IPS-15b (cell line): ENCODE measurements around the gene TOMM40L.

ENCODE experiments used
- H3K27me3 ChIP-seq: one replicate; pipeline ENCODE4 v1.6.1; 2013; ENCODE audit warnings: low read length; ENCODE audit not compliant: control insufficient read depth, insufficient read depth
- H3K36me3 ChIP-seq: one replicate; pipeline ENCODE4 v1.6.1; 2013; ENCODE audit warnings: low read length; ENCODE audit not compliant: control insufficient read depth, insufficient read depth
- H3K4me1 ChIP-seq: one replicate; pipeline ENCODE4 v1.6.1; 2013; ENCODE audit warnings: mild to moderate bottlenecking, low read length; ENCODE audit not compliant: control insufficient read depth, insufficient read depth
- H3K4me3 ChIP-seq: one replicate; pipeline ENCODE4 v1.5.1; 2013; ENCODE audit warnings: low read depth, low read length
- H3K9ac ChIP-seq: one replicate; pipeline ENCODE4 v1.6.1; 2013; ENCODE audit warnings: low read depth, mild to moderate bottlenecking, low read length
- H3K9me3 ChIP-seq: one replicate; pipeline ENCODE4 v1.6.1; 2013; ENCODE audit warnings: mild to moderate bottlenecking, low read length; ENCODE audit not compliant: control insufficient read depth, insufficient read depth

Gene TOMM40L

GRCh38 chr1:161189036-161189435 lies 36.8 kb upstream of the TOMM40L start:
- H3K4me1 ChIP-seq, result peaks cover 3% of the 10 kb centered on the region

GRCh38 chr1:161190962-161191521 lies 34.8 kb upstream of the TOMM40L start:
- Histone ChIP-seq H3K4me3 (no peak overlapping the region), H3K9me3 (no peaks in the 10 kb centered on the region), H3K9ac (no peak overlapping the region), H3K4me1 (peaks cover 3% of the 10 kb centered on the region), H3K27me3 (no peaks in the 10 kb centered on the region), H3K36me3 (peaks cover 9% of the 10 kb centered on the region)

More at GRCh38 chr1:161189036-161189435, 36.8 kb upstream of the TOMM40L start:
- Histone ChIP-seq H3K36me3 (peaks cover 2% of the 10 kb centered on the region), H3K4me3 (no peak overlapping the region), H3K27me3 (no peaks in the 10 kb centered on the region), H3K9me3 (no peaks in the 10 kb centered on the region), H3K9ac (no peak overlapping the region)

GRCh38 chr1:161191971-161192370 lies 33.9 kb upstream of the TOMM40L start:
- H3K9ac ChIP-seq, result no peak overlapping the region
- peaks cover 14% of the 10 kb centered on the region for H3K36me3 ChIP-seq

DNA sequence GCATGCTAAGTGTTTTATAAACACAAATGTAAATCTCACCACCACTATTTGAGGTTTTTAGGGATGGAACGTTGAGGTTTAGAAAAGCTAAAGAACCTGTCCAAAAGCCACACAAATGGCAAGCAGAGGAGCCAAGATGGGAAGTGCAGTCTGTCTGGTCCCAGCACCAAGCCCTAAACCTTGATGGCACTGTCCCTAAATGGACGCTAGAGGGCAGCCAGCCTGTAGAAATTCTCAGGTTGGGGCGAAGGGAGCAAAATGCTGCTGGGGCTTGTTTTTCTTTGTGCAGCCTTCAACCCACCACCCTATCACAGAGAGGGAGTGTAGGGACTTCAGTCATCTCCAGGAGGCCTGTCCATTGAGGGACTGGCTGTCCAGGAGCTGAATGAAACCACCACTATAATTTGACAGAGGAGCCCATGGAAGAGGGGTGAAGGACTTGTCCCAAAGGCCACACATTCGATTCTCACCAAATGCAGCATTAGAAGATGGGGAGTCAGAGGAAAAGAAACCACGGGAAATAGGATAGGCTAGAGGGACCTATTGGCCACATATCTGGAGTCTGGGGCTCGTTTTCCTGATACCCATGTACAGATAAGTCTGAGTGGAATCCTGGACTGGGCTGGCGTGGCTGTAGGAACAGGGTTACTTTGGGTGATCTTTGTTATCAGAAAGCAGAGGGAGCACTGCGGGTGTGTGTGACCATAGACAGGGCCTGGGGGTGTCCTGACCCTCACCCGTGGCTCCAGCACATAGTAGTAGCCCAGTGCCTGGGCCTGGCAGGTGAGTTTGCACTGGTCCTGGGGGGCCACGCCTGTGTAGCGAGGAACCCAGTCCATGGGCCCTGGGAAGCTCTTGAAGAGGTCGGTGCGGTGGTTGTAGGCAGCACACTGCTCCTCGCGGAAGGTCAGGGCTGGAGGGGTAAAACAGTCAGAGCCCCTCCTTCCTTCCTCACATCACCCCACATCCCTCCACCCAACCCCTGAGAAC lies 33.1 kb upstream of the TOMM40L start:
- Histone ChIP-seq H3K4me3 (no peak overlapping the region), H3K9me3 (no peaks in the 10 kb centered on the region), H3K36me3 (peaks cover 14% of the 10 kb centered on the region), H3K9ac (no peak overlapping the region), H3K4me1 (peaks cover 17% of the 10 kb centered on the region), H3K27me3 (no peaks in the 10 kb centered on the region)

More at GRCh38 chr1:161191971-161192370, 33.9 kb upstream of the TOMM40L start:
- H3K4me1 ChIP-seq, result peaks cover 10% of the 10 kb centered on the region
- no peak overlapping the region for H3K4me3 ChIP-seq
- H3K9me3 ChIP-seq, result no peaks in the 10 kb centered on the region
- H3K27me3 ChIP-seq, result no peaks in the 10 kb centered on the region

DNA sequence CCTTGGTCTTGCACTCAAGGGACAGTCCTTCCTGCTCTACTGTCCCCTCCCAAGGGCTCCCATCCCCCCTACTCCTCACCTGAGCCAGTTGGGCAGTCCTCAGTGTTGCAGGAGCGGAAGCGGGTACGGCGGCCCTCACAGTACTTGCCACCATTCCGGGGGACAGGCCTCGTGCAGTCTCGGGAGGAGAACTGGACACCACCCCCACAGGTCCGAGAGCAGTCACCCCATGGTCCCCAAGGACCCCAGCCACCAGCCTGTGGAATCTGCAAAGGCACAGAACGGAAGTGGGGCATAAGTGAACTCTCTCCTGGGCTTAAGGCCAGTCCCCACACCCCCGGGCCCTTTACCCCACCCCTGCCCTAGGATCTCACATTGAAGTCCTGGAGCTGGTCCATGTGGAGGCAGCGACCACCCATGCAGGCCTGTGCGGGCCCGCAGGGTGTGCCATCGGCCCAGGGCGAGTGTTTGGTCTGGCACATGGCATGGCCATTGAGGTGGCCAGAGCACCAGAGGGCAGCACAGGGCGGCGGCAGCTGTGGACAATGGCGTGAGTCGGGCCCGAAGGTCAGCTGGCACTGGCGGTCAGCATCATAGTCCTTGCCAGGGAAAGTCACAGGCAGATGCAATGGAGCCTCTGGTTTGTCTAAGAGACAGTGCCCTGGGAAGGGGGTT lies 32.2 kb upstream of the TOMM40L start:
- Histone ChIP-seq H3K4me1 (peaks cover 23% of the 10 kb centered on the region), H3K9ac (no peak overlapping the region), H3K36me3 (peaks cover 14% of the 10 kb centered on the region), H3K4me3 (no peak overlapping the region), H3K9me3 (no peaks in the 10 kb centered on the region), H3K27me3 (no peaks in the 10 kb centered on the region)

DNA sequence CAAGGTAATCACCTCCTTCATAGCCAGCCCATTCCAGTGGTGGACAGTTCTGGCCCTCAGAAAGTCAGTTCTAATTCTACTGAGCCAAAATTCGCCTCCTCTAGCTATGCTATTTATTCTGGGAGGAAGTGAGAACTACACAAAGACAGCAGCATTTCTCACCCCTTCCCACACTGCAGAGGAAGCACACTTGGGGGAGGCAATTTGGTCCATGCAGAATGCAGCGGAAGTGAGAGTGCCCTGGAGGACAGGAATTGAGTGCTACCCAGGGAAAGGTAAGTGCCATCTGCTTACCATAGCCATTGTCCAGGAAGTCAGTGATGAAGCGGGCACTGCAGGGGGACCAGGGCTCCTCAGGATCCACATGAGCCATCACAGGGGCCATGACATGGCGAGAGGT lies 30.7 kb upstream of the TOMM40L start:
- Histone ChIP-seq H3K4me1 (peaks cover 34% of the 10 kb centered on the region), H3K36me3 (peaks cover 14% of the 10 kb centered on the region), H3K9me3 (no peaks in the 10 kb centered on the region), H3K9ac (no peak overlapping the region), H3K4me3 (no peak overlapping the region), H3K27me3 (no peaks in the 10 kb centered on the region)

DNA sequence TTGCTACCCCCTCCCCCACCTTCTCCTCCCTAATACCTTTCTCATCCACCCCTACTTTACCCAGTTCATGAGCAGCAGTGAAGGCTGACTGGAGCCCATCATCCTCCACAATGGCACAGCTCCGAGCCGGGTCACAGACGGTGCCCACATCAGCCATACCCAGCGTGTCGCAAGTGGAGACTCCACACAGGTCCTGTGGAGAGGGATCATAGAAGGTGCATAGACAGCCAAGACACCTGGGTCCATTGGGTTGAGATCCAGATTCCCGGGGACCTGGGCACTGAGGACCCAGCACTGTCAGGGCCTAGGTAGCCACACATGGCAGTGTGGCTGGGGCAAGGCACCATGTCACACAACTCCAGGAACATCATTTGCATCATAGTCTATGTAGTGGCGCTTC lies 29.7 kb upstream of the TOMM40L start:
- no peak overlapping the region for H3K9ac ChIP-seq

DNA sequence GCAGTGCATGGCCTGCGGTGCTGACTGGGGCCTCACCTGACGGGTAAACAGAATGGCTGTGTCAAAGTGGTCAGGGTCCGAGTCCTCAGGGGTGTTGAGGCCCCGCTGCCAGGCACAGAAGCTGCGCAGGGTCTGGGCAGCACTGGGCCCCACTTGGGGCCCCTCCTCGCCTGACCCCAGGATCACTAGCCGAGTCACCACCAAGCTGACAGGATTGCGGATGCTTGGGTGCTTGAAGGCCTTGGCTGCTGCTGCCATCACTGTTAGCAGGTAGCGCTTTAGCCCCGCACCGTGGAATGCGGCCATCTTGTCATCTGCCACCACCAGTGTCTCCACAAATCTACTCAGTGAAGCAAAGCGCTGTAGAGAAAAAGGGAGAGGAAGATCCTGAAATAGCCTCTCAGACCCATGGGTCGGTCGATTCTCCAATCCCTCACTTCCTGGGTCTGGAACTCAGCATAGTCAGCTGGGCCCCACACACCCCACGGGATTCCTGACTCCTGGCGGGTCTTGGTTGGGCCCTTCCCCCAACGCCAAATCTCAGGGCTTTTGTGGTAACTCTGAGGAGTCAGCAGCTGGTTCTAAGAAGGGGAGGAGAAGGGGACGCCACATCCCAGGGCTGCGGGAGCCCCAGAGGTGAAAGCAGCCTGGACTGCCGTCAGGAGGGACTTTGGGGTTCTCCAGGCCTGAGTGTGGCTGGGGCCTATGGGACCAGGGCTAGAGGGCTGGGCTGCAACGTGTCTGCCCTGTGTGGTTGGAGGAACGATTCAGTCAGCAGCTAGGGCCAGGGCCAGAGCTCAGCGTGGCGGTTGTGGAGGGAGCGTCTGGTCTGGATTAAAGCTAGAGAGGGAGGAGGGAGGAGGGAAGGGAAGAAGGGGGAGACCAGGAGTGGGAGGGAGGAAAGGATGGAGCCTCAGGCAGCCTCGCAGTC lies 29.1 kb upstream of the TOMM40L start:
- Histone ChIP-seq H3K4me1 (peaks cover 48% of the 10 kb centered on the region), H3K4me3 (peak overlapping the region; percentile 50), H3K36me3 (peaks cover 14% of the 10 kb centered on the region), H3K9me3 (no peaks in the 10 kb centered on the region), H3K9ac (peak overlapping the region; percentile 54), H3K27me3 (no peaks in the 10 kb centered on the region)

More for the DNA sequence above, 29.7 kb upstream of the TOMM40L start:
- Histone ChIP-seq H3K4me3 (no peak overlapping the region), H3K9me3 (no peaks in the 10 kb centered on the region), H3K4me1 (peaks cover 43% of the 10 kb centered on the region), H3K27me3 (no peaks in the 10 kb centered on the region), H3K36me3 (peaks cover 14% of the 10 kb centered on the region)

DNA sequence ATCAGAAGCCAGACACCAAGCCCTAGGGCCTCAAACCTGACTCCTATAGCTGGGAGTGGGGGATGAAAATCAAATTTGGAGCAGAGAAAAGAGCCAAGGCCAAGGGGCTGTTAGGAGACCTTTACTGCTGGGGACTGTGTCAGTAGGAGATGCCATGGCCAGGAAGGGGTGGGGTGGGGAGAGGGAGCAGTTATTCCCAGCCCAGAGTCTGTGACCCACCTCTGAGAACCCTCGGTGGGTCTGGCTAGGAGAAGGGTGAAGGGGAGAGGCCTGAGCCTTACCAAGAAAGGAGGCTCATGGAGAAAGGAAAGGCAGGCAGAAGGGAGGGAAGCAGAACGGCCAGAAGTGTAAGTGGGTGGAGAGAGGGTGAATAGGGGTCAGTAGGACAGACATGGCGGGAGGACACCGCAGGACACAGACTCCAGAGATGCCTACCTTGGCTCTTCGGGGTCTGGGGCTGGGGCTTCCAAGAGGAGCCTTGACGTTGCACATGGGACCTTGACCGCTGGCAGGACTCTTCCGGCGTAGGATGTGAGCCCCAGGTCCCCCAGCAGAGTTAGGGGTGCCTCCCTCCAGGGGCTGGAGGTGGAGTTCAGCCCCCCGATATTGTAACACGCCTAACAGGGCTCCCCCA lies 28.2 kb upstream of the TOMM40L start:
- H3K9me3 ChIP-seq, result no peaks in the 10 kb centered on the region
- peaks cover 47% of the 10 kb centered on the region for H3K4me1 ChIP-seq
- peak overlapping the region; percentile 12 for H3K9ac ChIP-seq
- peak overlapping the region; percentile 50 for H3K4me3 ChIP-seq
- H3K27me3 ChIP-seq, result no peaks in the 10 kb centered on the region
- H3K36me3 ChIP-seq, result peaks cover 14% of the 10 kb centered on the region

GRCh38 chr1:161198194-161198896 lies 27.5 kb upstream of the TOMM40L start:
- H3K36me3 ChIP-seq, result peaks cover 14% of the 10 kb centered on the region
- no peaks in the 10 kb centered on the region for H3K27me3 ChIP-seq
- peak overlapping the region; percentile 50 for H3K4me3 ChIP-seq
- no peaks in the 10 kb centered on the region for H3K9me3 ChIP-seq
- H3K9ac ChIP-seq, result peak overlapping the region; percentile 47
- peaks cover 45% of the 10 kb centered on the region for H3K4me1 ChIP-seq
